Endothelial cell of umbilical vein (primary cell): ENCODE data around the gene KANK2. TPM values are rescaled to one million over a fixed set of nuclear protein-coding genes. Genes with fewer than 3 reads are reported as not detected.

Experiments
- BruUV-seq: library from RNA; stranded (reverse); fragments of 400-500 nt; replicated peaks from 2 replicates; lab custom pipeline; 2021; lab: Mats Ljungman, UMichigan
- CTCF ChIA-PET: fragments of 300-600, 350-600 bp; sonication (Branson Sonifier 250); formaldehyde crosslinking; loops from one replicate; lab custom pipeline; 2021; ENCODE audit warnings: antibody characterized with exemption, inconsistent platforms; lab: Charles Lee
- POLR2A ChIA-PET: fragments of 300-600, 350-600 bp; sonication (Branson Sonifier 250); formaldehyde crosslinking; loops from one replicate; lab custom pipeline; 2021; ENCODE audit warnings: antibody characterized with exemption, inconsistent platforms; lab: Charles Lee
- DNase-seq: peaks from one replicate; pipeline ENCODE4 v3.0.0-alpha.2; 2011; ENCODE audit warnings: low read depth, low spot score
- FAIRE-seq: peaks from 2 replicates; lab custom pipeline; 2011; peaks lifted over from hg19 to GRCh38; lab: Jason Lieb, UNC
- H2AFZ ChIP-seq: 2 replicates; pipeline ENCODE4 v1.6.0; 2012; ENCODE audit warnings: low read depth, low read length, control low read depth, inconsistent platforms
- H3K27ac ChIP-seq: 2 replicates; pipeline ENCODE4 v1.5.1; 2011; ENCODE audit warnings: low read depth, mild to moderate bottlenecking, control low read depth, low read length, moderate library complexity; ENCODE audit not compliant: insufficient read depth
- H3K27me3 ChIP-seq, 2 experiments: 2 replicates each; pipeline versions ENCODE4 v1.6.0 to v1.6.1; 2011; ENCODE audit warnings: low read length in 2 of 2, mixed read lengths in 1 of 2; ENCODE audit not compliant: control insufficient read depth in 2 of 2, insufficient read depth in 2 of 2
- H3K36me3 ChIP-seq, 2 experiments: 2 replicates in 1 of 2; 3 replicates in 1 of 2; pipeline ENCODE4 v1.5.1; 2011; ENCODE audit warnings: low read length in 2 of 2, mild to moderate bottlenecking in 1 of 2, moderate library complexity in 1 of 2; ENCODE audit not compliant: control insufficient read depth in 2 of 2, insufficient read depth in 2 of 2; ENCODE audit errors: extremely low read depth in 1 of 2
- H3K4me1 ChIP-seq: 3 replicates; pipeline ENCODE4 v1.5.1; 2011; ENCODE audit warnings: mild to moderate bottlenecking, low read length; ENCODE audit not compliant: control insufficient read depth, insufficient read depth; ENCODE audit errors: extremely low read depth
- H3K4me2 ChIP-seq: 2 replicates; pipeline ENCODE4 v1.6.1; 2011; ENCODE audit warnings: low read length, control low read depth, mixed read lengths; ENCODE audit not compliant: insufficient read depth
- H3K4me3 ChIP-seq, 3 experiments: fragments of 200-600 bp in 1 of 3; sonication (generic), shearing (Covaris generic) in 1 of 3; replicated peaks in 1 of 3; 2 replicates each; pipeline ENCODE4 v1.5.1; 2011 to 2016; ENCODE audit warnings: control low read depth in 3 of 3, low read length in 3 of 3, mild to moderate bottlenecking in 2 of 3, inconsistent platforms in 1 of 3, low read depth in 1 of 3, moderate library complexity in 1 of 3; ENCODE audit not compliant: insufficient read depth in 1 of 3
- H3K79me2 ChIP-seq: 2 replicates; pipeline ENCODE4 v1.6.0; 2012; ENCODE audit warnings: low read length, inconsistent platforms; ENCODE audit not compliant: control insufficient read depth, insufficient read depth
- H3K9ac ChIP-seq: replicated peaks from 2 replicates; pipeline ENCODE3; 2011; ENCODE audit warnings: low read length, control low read depth; ENCODE audit not compliant: insufficient read depth; ENCODE audit errors: extremely low read depth
- H3K9me1 ChIP-seq: replicated peaks from 3 replicates; pipeline ENCODE4 v1.6.0; 2011; ENCODE audit warnings: mild to moderate bottlenecking, low read length; ENCODE audit not compliant: control insufficient read depth, insufficient read depth; ENCODE audit errors: extremely low read depth
- H3K9me3 ChIP-seq: replicated peaks from 2 replicates; pipeline ENCODE4 v1.5.1; 2012; ENCODE audit warnings: low read length, inconsistent platforms; ENCODE audit not compliant: control insufficient read depth, insufficient read depth
- H4K20me1 ChIP-seq: replicated peaks from 2 replicates; pipeline ENCODE3; 2011; ENCODE audit warnings: mild to moderate bottlenecking, low read length; ENCODE audit not compliant: control insufficient read depth, insufficient read depth; ENCODE audit errors: extremely low read depth
- CTCF ChIP-seq, 2 donors: IDR thresholded peaks; 1 replicate in 1 of 2; 2 replicates in 1 of 2; pipeline ENCODE4 v1.5.1; 2011; ENCODE audit warnings: low read length in 2 of 2, mild to moderate bottlenecking in 2 of 2, moderate library complexity in 2 of 2, control low read depth in 1 of 2, inconsistent platforms in 1 of 2, low read depth in 1 of 2; ENCODE audit not compliant: insufficient read depth in 1 of 2; ENCODE audit errors: extremely low read depth in 1 of 2
- EZH2 ChIP-seq: IDR thresholded peaks from 2 replicates; pipeline ENCODE4 v1.6.1; 2012; ENCODE audit warnings: borderline replicate concordance, low read depth, mild to moderate bottlenecking, moderate library complexity, low read length, inconsistent platforms; ENCODE audit not compliant: severe bottlenecking
- FOS ChIP-seq: IDR thresholded peaks from 2 replicates; pipeline ENCODE4 v1.6.1; 2011; ENCODE audit warnings: mild to moderate bottlenecking, low read length, moderate library complexity, borderline replicate concordance; ENCODE audit not compliant: insufficient read depth
- GATA2 ChIP-seq: IDR thresholded peaks from 2 replicates; pipeline ENCODE4 v1.7.0; 2011; ENCODE audit warnings: low read depth, mild to moderate bottlenecking, moderate library complexity, mixed read lengths, low read length; ENCODE audit not compliant: insufficient read length, insufficient read depth
- JUN ChIP-seq: IDR thresholded peaks from 2 replicates; pipeline ENCODE4 v1.6.1; 2011; ENCODE audit warnings: borderline replicate concordance, low read depth; ENCODE audit not compliant: insufficient read length, insufficient read depth
- MAX ChIP-seq: IDR thresholded peaks from 2 replicates; pipeline ENCODE4 v1.6.1; 2011; ENCODE audit not compliant: insufficient read depth, insufficient read length
- MYC ChIP-seq: IDR thresholded peaks from one replicate; pipeline ENCODE4 v1.6.1; 2011; ENCODE audit warnings: mild to moderate bottlenecking, low read depth, low read length
- POLR2A ChIP-seq: IDR thresholded peaks from 2 replicates; pipeline ENCODE4 v1.6.1; 2012; ENCODE audit warnings: low read depth, mild to moderate bottlenecking, control low read depth, low read length
- POLR2AphosphoS5 ChIP-seq: IDR thresholded peaks from 2 replicates; pipeline ENCODE4 v1.6.1; 2012; ENCODE audit warnings: low read depth, mild to moderate bottlenecking, control low read depth, low read length, moderate library complexity; ENCODE audit not compliant: insufficient read depth
- dilution Hi-C: fragments of 300-500 bp; cut with MboI; formaldehyde crosslinking; loops from one replicate; pipeline ENCODE4 v1.15.0; 2019; ENCODE audit warnings: low sequenced_read_pairs; ENCODE audit not compliant: extremely low pct_ligation_motif_present
- intact Hi-C: fragments of 100-400 bp; cut with micrococcal nuclease; formaldehyde crosslinking; loops from one replicate; pipeline ENCODE4 v1.10.0; 2022
- polyA plus RNA-seq, 4 experiments: library from polyadenylated mRNA; depleted of rRNA in 3 of 4; stranded (reverse) in 3 of 4; unstranded in 1 of 4; fragments of >200 nt; gene quantifications; 2 replicates each; pipeline versions ENCODE4 v1.2.1 to v1.2.3, GENCODE V29; 2011 to 2012; ENCODE audit warnings: missing spikeins in 1 of 4
- total RNA-seq: library from RNA; stranded (reverse); gene quantifications from 2 replicates; pipeline ENCODE4 v1.2.3, GENCODE V29; 2021

The KANK2 gene
- total and polyA plus RNA-seq, 2 donors (not counting 3 experiments of a cell fraction or from before 2014, with no cell fraction given): 41.7 to 77.9 TPM

GRCh38 chr19:11214387-11214786 lies 17.0 kb upstream of the KANK2 start:
- CTCF ChIA-PET: interaction anchor here (1.3 kb wide), 1 partner anchor 88 kb away, joined by 6 read pairs; no protein-coding TSS in a partner anchor
- FAIRE-seq: no peak
- POLR2A ChIA-PET: no interaction called here

More at GRCh38 chr19:11214387-11214786, 17.0 kb upstream of the KANK2 start:
- H3K4me2 ChIP-seq: no peak overlapping the region
- no peaks in the 10 kb centered on the region for H4K20me1 ChIP-seq
- no peak for DNase-seq
- H3K36me3 ChIP-seq: peaks cover 7 to 55% of the 10 kb centered on the region in 2 experiments
- no peaks in the 10 kb centered on the region for H3K79me2 ChIP-seq
- intact Hi-C loops: no loop called here
- TF ChIP-seq GATA2 (no peak), FOS (no peak), CTCF (IDR thresholded peaks at IDR 0.05; ENCODE audit: extremely low read depth in 1 of 2, insufficient read depth in 1 of 2, low read depth in 1 of 2, low read length in 2 of 2) (no peak), JUN (no peak), POLR2AphosphoS5 (no peak), POLR2A (no peak), MAX (no peak), EZH2 (no peak), MYC (no peak)
- H2AFZ ChIP-seq: no peak overlapping the region
- H3K4me1 ChIP-seq: no peaks in the 10 kb centered on the region
- dilution Hi-C loops: no loop called here
- H3K27me3 ChIP-seq: no peaks in the 10 kb centered on the region
- H3K4me3 ChIP-seq: no peak overlapping the region
- H3K9me3 ChIP-seq: no peaks in the 10 kb centered on the region
- H3K9me1 ChIP-seq: no peaks in the 10 kb centered on the region
- H3K27ac ChIP-seq: no peak overlapping the region
- H3K9ac ChIP-seq: no peak overlapping the region
- BruUV-seq: no TSS peak
